Measurements from ENCODE around the gene MOB1A. TPM values are rescaled to one million over a fixed set of nuclear protein-coding genes. Genes with fewer than 3 reads are reported as not detected.
"Not testable (repeated sequence)": the region's sequence is repeated elsewhere in the genome, so short reads cannot be mapped to it uniquely, and the experiment has no call there.

Gene MOB1A
- total RNA-seq, 2 experiments from 2014 or later = 150 to 156 TPM

DNA sequence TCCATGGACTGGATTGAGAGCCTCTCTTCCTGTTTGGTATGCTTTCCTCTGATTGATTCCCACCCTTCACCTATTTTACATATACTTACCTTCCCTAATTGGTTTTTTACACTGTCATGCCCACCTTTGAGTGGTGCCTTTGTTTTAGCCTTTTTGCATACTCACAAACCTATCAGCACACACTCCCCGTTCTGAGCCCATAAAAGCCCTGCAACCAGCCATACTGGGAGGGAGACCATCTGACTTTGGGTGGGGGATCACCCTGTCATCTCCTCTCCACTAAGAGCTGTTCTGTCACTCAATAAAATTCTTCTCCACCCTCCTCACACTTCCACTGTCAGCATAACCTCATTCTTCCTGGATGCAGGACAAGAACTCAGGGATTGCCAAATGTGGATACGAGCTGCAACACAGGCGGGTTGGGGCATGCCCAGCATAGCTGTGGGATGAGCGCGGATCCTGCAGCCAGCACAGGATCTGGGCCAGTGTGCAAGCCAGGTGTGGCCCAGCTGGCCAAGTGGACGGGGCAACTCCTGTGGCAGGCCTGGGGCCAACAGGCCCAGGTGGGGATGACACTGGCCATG lies 9.4 kb upstream of the MOB1A start:
- H3K27ac Mint-ChIP-seq = no peak overlapping the region

DNA sequence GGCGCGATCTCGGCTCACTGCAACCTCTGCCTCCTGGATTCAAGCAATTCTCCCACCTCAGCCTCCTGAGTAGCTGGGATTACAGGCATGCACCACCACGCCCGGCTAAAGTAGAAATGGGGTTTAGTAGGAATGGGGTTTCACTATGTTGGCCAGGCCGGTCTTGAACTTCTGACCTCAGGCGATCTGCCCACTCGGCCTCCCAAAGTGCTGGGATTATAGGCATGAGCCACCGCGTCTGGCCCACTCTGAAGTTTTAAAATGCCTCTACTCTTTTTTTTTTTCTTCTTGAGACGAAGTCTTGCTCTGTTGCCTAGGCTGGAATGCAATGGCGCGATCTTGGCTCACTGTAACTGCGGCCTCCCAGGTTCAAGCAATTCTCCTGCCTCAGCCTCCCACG lies 8.0 kb upstream of the MOB1A start:
- ChIA-PET CTCF (interaction anchor here (0.6 to 0.8 kb wide), 3 partner anchors 23 to 358 kb away, joined by 3 read pairs; partner anchors contain the start of gene STAMBP), POLR2A (interaction anchor here (1.5 kb wide), 1 partner anchor 12 kb away, joined by 4 read pairs; no protein-coding TSS in a partner anchor)
- H3K4me1 Mint-ChIP-seq (ENCODE audit: low read depth); H3K4me3 Mint-ChIP-seq; ATAC-seq; H3K36me3 Mint-ChIP-seq (ENCODE audit: low read depth); H3K27ac Mint-ChIP-seq; intact Hi-C loops (cut with micrococcal nuclease); DNase-seq; H3K27me3 Mint-ChIP-seq; H3K9me3 Mint-ChIP-seq: not testable (repeated sequence)

More for the DNA sequence above, 9.4 kb upstream of the MOB1A start:
- intact Hi-C loops (cut with micrococcal nuclease) = no loop called here
- no peak for TF ChIP-seq CTCF (IDR thresholded peaks at IDR 0.05)
- H3K4me1 Mint-ChIP-seq (ENCODE audit: low read depth) = peaks cover 6% of the 10 kb centered on the region
- H3K9me3 Mint-ChIP-seq = no peaks in the 10 kb centered on the region
- ATAC-seq = no peak
- CTCF ChIA-PET = interaction anchor here (1.6 kb wide), 1 partner anchor 9 kb away, joined by 7 read pairs; the partner anchor contains the start of gene MOB1A
- no peak overlapping the region for H3K4me3 Mint-ChIP-seq
- POLR2A ChIA-PET = interaction anchor here (1.1 kb wide), 2 partner anchors 10 kb away, joined by 3 to 4 read pairs; partner anchors contain the start of genes MOB1A and MTHFD2
- H3K36me3 Mint-ChIP-seq (ENCODE audit: low read depth) = no peaks in the 10 kb centered on the region
- H3K27me3 Mint-ChIP-seq = peaks cover 4% of the 10 kb centered on the region
- no peak for DNase-seq

DNA sequence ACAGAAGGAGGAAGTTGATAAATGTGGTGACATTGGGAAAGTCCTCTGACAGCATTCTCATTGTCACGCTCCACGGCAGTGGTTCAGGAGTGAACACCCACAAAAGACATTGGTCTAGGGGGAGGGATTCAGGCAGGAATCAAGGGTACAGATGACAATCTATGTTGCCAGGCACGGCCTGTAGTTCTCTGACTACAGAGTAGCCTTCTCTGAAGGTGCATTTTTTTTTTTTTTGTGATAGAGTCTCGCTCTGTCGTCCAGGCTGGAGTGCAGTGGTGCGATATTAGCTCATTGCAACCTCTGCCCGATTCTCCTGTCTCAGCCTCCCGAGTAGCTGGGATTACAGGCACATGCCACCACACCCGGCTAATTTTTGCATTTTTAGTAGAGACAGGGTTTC lies 7.4 kb upstream of the MOB1A start:
- H3K4me1 Mint-ChIP-seq (ENCODE audit: low read depth) = peaks cover 13% of the 10 kb centered on the region
- no peak for TF ChIP-seq CTCF (IDR thresholded peaks at IDR 0.05)
- intact Hi-C loops (cut with micrococcal nuclease) = no loop called here
- no peaks in the 10 kb centered on the region for H3K36me3 Mint-ChIP-seq (ENCODE audit: low read depth)
- peak overlapping the region; percentile 25 for H3K4me3 Mint-ChIP-seq
- H3K27ac Mint-ChIP-seq = peak overlapping the region; percentile 70
- H3K9me3 Mint-ChIP-seq = no peaks in the 10 kb centered on the region
- CTCF ChIA-PET = interaction anchor here (0.6 kb wide), 2 partner anchors 24 to 35 kb away, joined by 3 read pairs; no protein-coding TSS in a partner anchor
- DNase-seq (peak; percentile 63), ATAC-seq (peak; percentile 92)
- POLR2A ChIA-PET = interaction anchor here (0.9 to 1.5 kb wide), 2 partner anchors 13 to 20 kb away, joined by 3 to 4 read pairs; no protein-coding TSS in a partner anchor
- H3K27me3 Mint-ChIP-seq = peaks cover 2% of the 10 kb centered on the region

- ATAC-seq = no peak
- no peaks in the 10 kb centered on the region for H3K36me3 Mint-ChIP-seq (ENCODE audit: low read depth)
- CTCF ChIA-PET = interaction anchor here (1.0 to 1.5 kb wide), 3 partner anchors 8 to 357 kb away, joined by 3 read pairs; partner anchors contain the start of gene MTHFD2
- no peaks in the 10 kb centered on the region for H3K9me3 Mint-ChIP-seq
- H3K4me1 Mint-ChIP-seq (ENCODE audit: low read depth) = peaks cover 18% of the 10 kb centered on the region
- intact Hi-C loops (cut with micrococcal nuclease) = no loop called here
- H3K4me3 Mint-ChIP-seq = no peak overlapping the region
- H3K27me3 Mint-ChIP-seq = no peaks in the 10 kb centered on the region
- DNase-seq = no peak
- TF ChIP-seq CTCF (IDR thresholded peaks at IDR 0.05) = no peak
- no peak overlapping the region for H3K27ac Mint-ChIP-seq
- POLR2A ChIA-PET = interaction anchor here (1.2 to 9.0 kb wide), 2 partner anchors 15 to 36 kb away, joined by 5 to 160 read pairs; partner anchors contain the start of genes BOLA3 and MTHFD2
Observed at GRCh38 chr2:74183878-74184277, 5.2 kb upstream of the MOB1A start.

GRCh38 chr2:74181739-74182138 lies 3.1 kb upstream of the MOB1A start:
- no peak for DNase-seq
- Mint-ChIP-seq H3K4me1 (ENCODE audit: low read depth) (peaks cover 24% of the 10 kb centered on the region), H3K36me3 (ENCODE audit: low read depth) (peaks cover 8% of the 10 kb centered on the region), H3K27me3 (no peaks in the 10 kb centered on the region), H3K27ac (peak overlapping the region; percentile 30), H3K9me3 (no peaks in the 10 kb centered on the region), H3K4me3 (no peak overlapping the region)
- ATAC-seq = no peak
- ChIA-PET POLR2A (interaction anchor here (1.0 to 9.0 kb wide), 3 partner anchors 17 to 28 kb away, joined by 3 to 160 read pairs (median 3); partner anchors contain the start of gene MTHFD2), CTCF (interaction anchor here (0.7 to 6.0 kb wide), 4 partner anchors 11 to 153 kb away, joined by 3 to 67 read pairs (median 4); partner anchors contain the start of genes BOLA3 and MTHFD2)
- no peak for TF ChIP-seq CTCF (IDR thresholded peaks at IDR 0.05)
- intact Hi-C loops (cut with micrococcal nuclease) = no loop called here
